ENCODE measurements around the gene GIMAP8.
A peak's percentile ranks its signal among the peaks of the same experiment; 100 is the strongest.

Gene GIMAP8

GRCh38 chr7:150458235-150458634 is 7.8 kb downstream of the GIMAP8 start:
- CTCF ChIA-PET = no interaction called here
- Histone ChIP-seq H3K27ac (ENCODE audit: extremely low read depth, low read depth, low read length) (no peak overlapping the region), H3K4me3 (ENCODE audit: low read depth, low read length) (no peak overlapping the region), H3K4me1 (ENCODE audit: control insufficient read depth, insufficient read depth, low read length) (no peaks in the 10 kb centered on the region), H3K9me3 (ENCODE audit: control insufficient read depth, insufficient read depth, low read depth, low read length) (no peaks in the 10 kb centered on the region), H3K36me3 (ENCODE audit: control insufficient read depth in 2 of 2, insufficient read depth in 1 of 2, low read length in 2 of 2) (no peaks in the 10 kb centered on the region)
- TF ChIP-seq ZNF10 (tag by site-specific recombination; IDR thresholded peaks at IDR 0.05) (peak; percentile 89), ZNF169 (tag by site-specific recombination; IDR thresholded peaks at IDR 0.05) (no peak)
- POLR2A ChIA-PET = no interaction called here

DNA sequence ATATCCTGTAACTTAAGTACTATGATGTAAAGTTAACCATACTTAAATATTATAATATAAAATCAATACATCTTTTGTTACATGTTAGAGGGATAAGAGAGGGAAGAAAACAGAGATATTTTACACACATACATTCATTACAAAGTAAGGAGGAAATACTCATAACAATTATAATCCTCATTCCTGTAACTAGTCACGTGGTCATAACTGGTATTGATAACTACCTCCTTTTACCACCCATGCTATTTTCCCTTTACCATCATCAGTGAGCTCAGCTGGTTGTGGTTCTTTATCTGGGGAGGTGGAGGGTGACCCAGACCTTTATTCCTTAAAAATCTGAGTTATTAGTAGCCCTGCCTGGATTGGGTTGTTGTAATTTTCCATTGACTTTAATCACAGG is 8.3 kb downstream of the GIMAP8 start:
- Histone ChIP-seq H3K9me3 (ENCODE audit: control insufficient read depth, insufficient read depth, low read depth, low read length) (no peaks in the 10 kb centered on the region), H3K27ac (ENCODE audit: extremely low read depth, low read depth, low read length) (no peak overlapping the region), H3K36me3 (ENCODE audit: control insufficient read depth in 2 of 2, insufficient read depth in 1 of 2, low read length in 2 of 2) (no peaks in the 10 kb centered on the region), H3K4me1 (ENCODE audit: control insufficient read depth, insufficient read depth, low read length) (no peaks in the 10 kb centered on the region), H3K4me3 (ENCODE audit: low read depth, low read length) (no peak overlapping the region)
- ChIA-PET POLR2A (no interaction called here), CTCF (no interaction called here)
- TF ChIP-seq, protein P1, sequence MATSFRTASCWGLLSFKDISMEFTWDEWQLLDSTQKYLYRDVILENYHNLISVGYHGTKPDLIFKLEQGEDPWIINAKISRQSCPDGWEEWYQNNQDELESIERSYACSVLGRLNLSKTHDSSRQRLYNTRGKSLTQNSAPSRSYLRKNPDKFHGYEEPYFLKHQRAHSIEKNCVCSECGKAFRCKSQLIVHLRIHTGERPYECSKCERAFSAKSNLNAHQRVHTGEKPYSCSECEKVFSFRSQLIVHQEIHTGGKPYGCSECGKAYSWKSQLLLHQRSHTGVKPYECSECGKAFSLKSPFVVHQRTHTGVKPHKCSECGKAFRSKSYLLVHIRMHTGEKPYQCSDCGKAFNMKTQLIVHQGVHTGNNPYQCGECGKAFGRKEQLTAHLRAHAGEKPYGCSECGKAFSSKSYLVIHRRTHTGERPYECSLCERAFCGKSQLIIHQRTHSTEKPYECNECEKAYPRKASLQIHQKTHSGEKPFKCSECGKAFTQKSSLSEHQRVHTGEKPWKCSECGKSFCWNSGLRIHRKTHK (tag by site-specific recombination; IDR thresholded peaks at IDR 0.05) = no peak
- TF ChIP-seq, protein P2, sequence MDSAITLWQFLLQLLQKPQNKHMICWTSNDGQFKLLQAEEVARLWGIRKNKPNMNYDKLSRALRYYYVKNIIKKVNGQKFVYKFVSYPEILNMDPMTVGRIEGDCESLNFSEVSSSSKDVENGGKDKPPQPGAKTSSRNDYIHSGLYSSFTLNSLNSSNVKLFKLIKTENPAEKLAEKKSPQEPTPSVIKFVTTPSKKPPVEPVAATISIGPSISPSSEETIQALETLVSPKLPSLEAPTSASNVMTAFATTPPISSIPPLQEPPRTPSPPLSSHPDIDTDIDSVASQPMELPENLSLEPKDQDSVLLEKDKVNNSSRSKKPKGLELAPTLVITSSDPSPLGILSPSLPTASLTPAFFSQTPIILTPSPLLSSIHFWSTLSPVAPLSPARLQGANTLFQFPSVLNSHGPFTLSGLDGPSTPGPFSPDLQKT (IDR thresholded peaks at IDR 0.05; ENCODE audit: borderline replicate concordance, low read depth, low read length) = no peak
- TF ChIP-seq ZNF148 (tag by site-specific recombination; IDR thresholded peaks at IDR 0.05; ENCODE audit: borderline replicate concordance) = no peak
- TF ChIP-seq ZBTB20 (tag by site-specific recombination; IDR thresholded peaks at IDR 0.05) = no peak

DNA sequence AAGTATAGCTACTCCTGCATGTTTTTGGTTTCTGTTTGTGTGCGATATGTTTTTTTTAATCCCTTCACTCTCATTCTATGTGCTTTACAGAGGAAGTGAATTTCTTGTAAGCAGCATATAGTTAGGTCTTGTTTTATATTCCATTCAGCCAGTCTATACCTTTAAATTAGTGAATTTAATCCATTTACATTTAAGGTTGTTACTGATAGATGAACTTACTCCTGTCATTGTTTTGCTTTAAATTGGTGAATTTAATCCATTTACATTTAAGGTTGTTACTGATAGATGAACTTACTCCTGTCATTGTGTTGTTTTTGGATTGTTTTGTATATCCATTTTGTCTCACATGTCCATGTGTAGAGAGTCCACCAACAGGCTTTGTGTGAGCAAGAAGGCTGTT is 11.1 kb downstream of the GIMAP8 start:
- no peaks in the 10 kb centered on the region for H3K9me3 ChIP-seq (ENCODE audit: control insufficient read depth, insufficient read depth, low read depth, low read length)
- ChIA-PET CTCF (interaction anchor here (1.6 kb wide), 1 partner anchor 12 kb away, joined by 7 read pairs; no protein-coding TSS in a partner anchor), POLR2A (no interaction called here)
- H3K4me3 ChIP-seq (ENCODE audit: low read depth, low read length) = no peak overlapping the region
- no peaks in the 10 kb centered on the region for H3K4me1 ChIP-seq (ENCODE audit: control insufficient read depth, insufficient read depth, low read length)
- no peak overlapping the region for H3K27ac ChIP-seq (ENCODE audit: extremely low read depth, low read depth, low read length)
- no peaks in the 10 kb centered on the region for H3K36me3 ChIP-seq (ENCODE audit: control insufficient read depth in 2 of 2, insufficient read depth in 1 of 2, low read length in 2 of 2)
- TF ChIP-seq RBAK (tag by site-specific recombination; IDR thresholded peaks at IDR 0.05) = no peak

DNA sequence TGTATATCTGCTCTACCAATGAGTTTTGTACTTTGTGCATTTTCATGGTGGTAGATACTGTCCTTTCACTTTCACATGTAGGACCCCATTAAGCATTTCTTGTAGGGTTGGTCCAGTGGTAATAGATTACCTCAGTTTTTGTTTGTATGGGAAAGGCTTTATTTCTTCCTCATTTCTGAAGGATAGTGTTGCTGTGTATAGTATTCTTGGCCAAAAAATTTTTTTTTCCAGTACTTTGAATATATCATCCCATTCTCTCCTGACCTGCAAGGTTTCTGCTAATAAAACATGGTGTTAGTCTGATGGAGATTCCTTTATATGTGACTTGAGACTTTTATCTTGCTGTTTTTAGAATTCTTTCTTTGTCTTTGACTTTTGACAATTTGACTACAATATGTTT is 12.0 kb downstream of the GIMAP8 start:
- CTCF ChIA-PET = interaction anchor here (1.0 kb wide), 1 partner anchor 13 kb away, joined by 5 read pairs; no protein-coding TSS in a partner anchor
- TF ChIP-seq ZNF148 (tag by site-specific recombination; IDR thresholded peaks at IDR 0.05; ENCODE audit: borderline replicate concordance) = no peak
- TF ChIP-seq SETDB1 (IDR thresholded peaks at IDR 0.05; ENCODE audit: insufficient read length, low read length) = peak; percentile 93
- no peak for TF ChIP-seq ZNF645 (tag by site-specific recombination; IDR thresholded peaks at IDR 0.05)
- no peak for TF ChIP-seq ZSCAN18 (tag by site-specific recombination; IDR thresholded peaks at IDR 0.05)
- POLR2A ChIA-PET = no interaction called here
- H3K27ac ChIP-seq (ENCODE audit: extremely low read depth, low read depth, low read length) = no peak overlapping the region
- H3K9me3 ChIP-seq (ENCODE audit: control insufficient read depth, insufficient read depth, low read depth, low read length) = no peaks in the 10 kb centered on the region
- H3K36me3 ChIP-seq (ENCODE audit: control insufficient read depth in 2 of 2, insufficient read depth in 1 of 2, low read length in 2 of 2) = no peaks in the 10 kb centered on the region
- no peak overlapping the region for H3K4me3 ChIP-seq (ENCODE audit: low read depth, low read length)
- no peaks in the 10 kb centered on the region for H3K4me1 ChIP-seq (ENCODE audit: control insufficient read depth, insufficient read depth, low read length)

Measured in HEK293 (cell line).